Measurements from ENCODE around the gene ASCL2.
"Not testable (repeated sequence)": the region's sequence is repeated elsewhere in the genome, so short reads cannot be mapped to it uniquely, and the experiment has no call there.

Gene ASCL2

GRCh38 chr11:2297623-2298030 is 27.2 kb upstream of the ASCL2 start:
- DNase-seq (ENCODE audit: low read depth), result no peak

- no peak for DNase-seq (ENCODE audit: low read depth)
Observed at GRCh38 chr11:2296913-2297622, 26.7 kb upstream of the ASCL2 start.

- no peak for DNase-seq (ENCODE audit: low read depth)
Observed at GRCh38 chr11:2295971-2296912, 25.9 kb upstream of the ASCL2 start.

- DNase-seq (ENCODE audit: low read depth), result no peak
Observed at GRCh38 chr11:2294926-2295290, 24.5 kb upstream of the ASCL2 start.

GRCh38 chr11:2293984-2294925 is 23.9 kb upstream of the ASCL2 start:
- no peak for DNase-seq (ENCODE audit: low read depth)

GRCh38 chr11:2293531-2293971 is 23.2 kb upstream of the ASCL2 start:
- DNase-seq (ENCODE audit: low read depth), result no peak

GRCh38 chr11:2290351-2290841 is 20.0 kb upstream of the ASCL2 start:
- DNase-seq (ENCODE audit: low read depth), result no peak

- no peak for DNase-seq (ENCODE audit: low read depth)
Observed at GRCh38 chr11:2289859-2290258, 19.5 kb upstream of the ASCL2 start.

- DNase-seq (ENCODE audit: low read depth), result no peak
Observed at GRCh38 chr11:2289350-2289749, 19.0 kb upstream of the ASCL2 start.

GRCh38 chr11:2287091-2287490 is 16.7 kb upstream of the ASCL2 start:
- no peak for DNase-seq (ENCODE audit: low read depth)

GRCh38 chr11:2286350-2286749 is 16.0 kb upstream of the ASCL2 start:
- DNase-seq (ENCODE audit: low read depth), result not testable (repeated sequence)

GRCh38 chr11:2280208-2280607 is 9.8 kb upstream of the ASCL2 start:
- DNase-seq (ENCODE audit: low read depth), result no peak

GRCh38 chr11:2277933-2278523 is 7.6 kb upstream of the ASCL2 start:
- DNase-seq (ENCODE audit: low read depth), result no peak

GRCh38 chr11:2277008-2277346 is 6.6 kb upstream of the ASCL2 start:
- DNase-seq (ENCODE audit: low read depth), result no peak

- DNase-seq (ENCODE audit: low read depth), result no peak
Observed at GRCh38 chr11:2276280-2277007, 6.1 kb upstream of the ASCL2 start.

GRCh38 chr11:2275334-2276279 is 5.2 kb upstream of the ASCL2 start:
- no peak for DNase-seq (ENCODE audit: low read depth)

GRCh38 chr11:2273771-2274170 is 3.4 kb upstream of the ASCL2 start:
- DNase-seq (ENCODE audit: low read depth), result no peak

- no peak for DNase-seq (ENCODE audit: low read depth)
Observed at GRCh38 chr11:2273311-2273710, 2.9 kb upstream of the ASCL2 start.

- DNase-seq (ENCODE audit: low read depth), result no peak
Observed at GRCh38 chr11:2272946-2273280, 2.5 kb upstream of the ASCL2 start.

Data from T follicular helper cell (primary cell).